HepG2 (cell line): ENCODE measurements around the gene MPIG6B. TPM values are rescaled to one million over a fixed set of nuclear protein-coding genes. Genes with fewer than 3 reads are reported as not detected.

ENCODE experiments used
- ARID4A ChIP-seq: sonication (generic); formaldehyde crosslinking; IDR thresholded peaks from 2 replicates; pipeline ENCODE4 v1.5.0; 2020; ENCODE audit warnings: mild to moderate bottlenecking, missing genetic modification reagents, borderline replicate concordance
- FOSL2 ChIP-seq: sonication (generic); formaldehyde crosslinking; IDR thresholded peaks from 2 replicates; pipeline ENCODE4 v1.4.0; 2020; ENCODE audit warnings: missing genetic modification reagents
- FOXP1 ChIP-seq, 2 experiments: fragments of 450-650 bp in 1 of 2; IDR thresholded peaks; 2 replicates each; pipeline ENCODE4 v1.6.1; 2017 to 2018; ENCODE audit warnings: antibody characterized with exemption in 1 of 2
- HDAC1 ChIP-seq: sonication (generic); formaldehyde crosslinking; IDR thresholded peaks from 2 replicates; pipeline ENCODE4 v1.5.1; 2020; ENCODE audit warnings: mild to moderate bottlenecking, missing genetic modification reagents
- IRF2 ChIP-seq: IDR thresholded peaks from 2 replicates; pipeline ENCODE4 v1.6.1; 2018; ENCODE audit warnings: missing genetic modification reagents, missing compliant biosample characterization
- KAT2B ChIP-seq: fragments of 150-350 bp; IDR thresholded peaks from 2 replicates; pipeline ENCODE4 v1.6.1; 2014; ENCODE audit warnings: low read depth, low read length, borderline replicate concordance
- MATR3 ChIP-seq: sonication (generic); formaldehyde crosslinking; IDR thresholded peaks from 2 replicates; pipeline ENCODE4 v1.4.0; 2020; ENCODE audit warnings: missing genetic modification reagents
- MAX ChIP-seq: IDR thresholded peaks from 2 replicates; pipeline ENCODE4 v1.6.1; 2012; ENCODE audit warnings: inconsistent platforms
- NFATC3 ChIP-seq: sonication (generic); formaldehyde crosslinking; IDR thresholded peaks from 2 replicates; pipeline ENCODE4 v1.5.1; 2020; ENCODE audit warnings: mild to moderate bottlenecking, missing genetic modification reagents
- NR1H2 ChIP-seq: sonication (generic); formaldehyde crosslinking; IDR thresholded peaks from 2 replicates; pipeline ENCODE4 v1.8.1; 2022; ENCODE audit warnings: low read depth, missing genetic modification reagents, borderline replicate concordance
- PAX8 ChIP-seq: sonication (generic); formaldehyde crosslinking; IDR thresholded peaks from 2 replicates; pipeline ENCODE4 v1.8.0; 2022; ENCODE audit warnings: mild to moderate bottlenecking, missing genetic modification reagents, borderline replicate concordance
- PTBP1 ChIP-seq: fragments of 200-400 bp; formaldehyde crosslinking; IDR thresholded peaks from 2 replicates; pipeline ENCODE4 v1.6.1; 2018; ENCODE audit warnings: low read length, low read depth; ENCODE audit not compliant: poor library complexity, severe bottlenecking
- RFXANK ChIP-seq: IDR thresholded peaks from 2 replicates; pipeline ENCODE4 v1.6.1; 2016
- RFXAP ChIP-seq: sonication (generic); formaldehyde crosslinking; IDR thresholded peaks from 2 replicates; pipeline ENCODE4 v1.4.0; 2020; ENCODE audit warnings: missing genetic modification reagents, borderline replicate concordance
- SALL1 ChIP-seq: sonication (generic); formaldehyde crosslinking; IDR thresholded peaks from 2 replicates; pipeline ENCODE4 v1.8.0; 2022; ENCODE audit warnings: mild to moderate bottlenecking, missing genetic modification reagents
- SNAI1 ChIP-seq: sonication (generic); formaldehyde crosslinking; IDR thresholded peaks from 2 replicates; pipeline ENCODE4 v1.5.0; 2020; ENCODE audit warnings: mild to moderate bottlenecking, missing genetic modification reagents, borderline replicate concordance
- SRY ChIP-seq: sonication (generic); formaldehyde crosslinking; IDR thresholded peaks from 2 replicates; pipeline ENCODE4 v1.8.0; 2022; ENCODE audit warnings: mild to moderate bottlenecking, missing genetic modification reagents
- TFDP2 ChIP-seq: sonication (generic); formaldehyde crosslinking; IDR thresholded peaks from 2 replicates; pipeline ENCODE4 v1.4.0; 2020; ENCODE audit warnings: missing genetic modification reagents
- ZBTB3 ChIP-seq: sonication (generic); formaldehyde crosslinking; IDR thresholded peaks from 2 replicates; pipeline ENCODE4 v1.4.0; 2020; ENCODE audit warnings: low read depth, mild to moderate bottlenecking, moderate library complexity, missing genetic modification reagents, borderline replicate concordance
- ZMYM4 ChIP-seq: sonication (generic); formaldehyde crosslinking; IDR thresholded peaks from 2 replicates; pipeline ENCODE4 v1.8.1; 2023; ENCODE audit warnings: mild to moderate bottlenecking, missing genetic modification reagents
- ZNF136 ChIP-seq: sonication (generic); formaldehyde crosslinking; IDR thresholded peaks from 2 replicates; pipeline ENCODE4 v1.8.1; 2022; ENCODE audit warnings: low read depth, mild to moderate bottlenecking, moderate library complexity, missing genetic modification reagents
- ZNF24 ChIP-seq: fragments of 450-650 bp; IDR thresholded peaks from 2 replicates; pipeline ENCODE4 v1.6.1; 2017; ENCODE audit warnings: antibody characterized with exemption, mild to moderate bottlenecking
- ZNF510 ChIP-seq: sonication (generic); formaldehyde crosslinking; IDR thresholded peaks from 2 replicates; pipeline ENCODE4 v1.4.0; 2020; ENCODE audit warnings: low read depth, mild to moderate bottlenecking, missing genetic modification reagents
- ZNF556 ChIP-seq: sonication (generic); formaldehyde crosslinking; IDR thresholded peaks from 2 replicates; pipeline ENCODE4 v1.4.0; 2020; ENCODE audit warnings: mild to moderate bottlenecking, missing genetic modification reagents, borderline replicate concordance
- ZNF615 ChIP-seq: sonication (generic); formaldehyde crosslinking; IDR thresholded peaks from 2 replicates; pipeline ENCODE4 v1.5.0; 2020; ENCODE audit warnings: mild to moderate bottlenecking, missing genetic modification reagents, borderline replicate concordance
- ZNF788 ChIP-seq: sonication (generic); formaldehyde crosslinking; IDR thresholded peaks from 2 replicates; pipeline ENCODE4 v1.5.0; 2020; ENCODE audit warnings: mild to moderate bottlenecking, missing genetic modification reagents, borderline replicate concordance
- polyA plus RNA-seq, 8 experiments: library from polyadenylated mRNA; depleted of rRNA in 3 of 8; stranded (reverse) in 7 of 8; unstranded in 1 of 8; fragments of >200 nt; fragmentation: Illumina TruSeq in 4 of 8; extraction: Trizol in 4 of 8; gene quantifications; 2 replicates each; pipeline versions ENCODE4 v1.2.1 to v1.2.3, GENCODE V29; 2011 to 2016; ENCODE audit warnings: low read depth in 4 of 8, missing spikeins in 1 of 8, mixed read lengths in 1 of 8; ENCODE audit not compliant: insufficient read depth in 1 of 8
- total RNA-seq, 5 experiments: library from RNA; depleted of rRNA; stranded (reverse); fragments of >200 nt; fragmentation: Illumina TruSeq; extraction: Trizol; gene quantifications; 2 replicates each; pipeline ENCODE4 v1.2.3, GENCODE V29; 2016; ENCODE audit warnings: low read depth in 1 of 5

The MPIG6B gene
- total and polyA plus RNA-seq, 2 of the 13 experiments (the other 11 are each of a cell fraction or from before 2014, with no cell fraction given) = not detected

- TF ChIP-seq NR1H2 (CRISPR knock-in tag) (0 out of 2 replicates have a peak, but pooled peaks have one; percentile 94), HDAC1 (CRISPR knock-in tag) (peak; percentile 94), PAX8 (CRISPR knock-in tag) (peak; percentile 98; the same call in 1 of the 2 replicates), FOSL2 (CRISPR knock-in tag) (peak; percentile 39), RFXAP (CRISPR knock-in tag) (peak; percentile 98), ZBTB3 (CRISPR knock-in tag) (peak; percentile 82; the same call in 1 of the 2 replicates), MAX (no peak), KAT2B (no peak), ZNF788 (CRISPR knock-in tag) (no peak; the same call in 1 of the 2 replicates), ZNF615 (CRISPR knock-in tag) (peak; percentile 33), SRY (CRISPR knock-in tag) (peak; percentile 96), NFATC3 (CRISPR knock-in tag) (peak; percentile 90), MATR3 (CRISPR knock-in tag) (no peak), IRF2 (no peak; the same call in 1 of the 2 replicates), RFXANK (peak; percentile 76; the same call in 1 of the 2 replicates), SALL1 (peak; percentile 97), TFDP2 (peak; percentile 100), ZNF24 (no peak), ZMYM4 (CRISPR knock-in tag) (peak; percentile 96), ZNF556 (CRISPR knock-in tag) (peak; percentile 90), ARID4A (peak; percentile 94), ZNF510 (CRISPR knock-in tag) (peak; percentile 98), ZNF136 (CRISPR knock-in tag) (peak; percentile 95; the same call in 1 of the 2 replicates), PTBP1 (no peak), FOXP1 (IDR thresholded peaks at IDR 0.05) (no peak), FOXP1 (CRISPR knock-in tag; IDR thresholded peaks at IDR 0.05) (no peak), SNAI1 (peak; percentile 99)
Observed at GRCh38 chr6:31739639-31740396, 16.6 kb downstream of the MPIG6B start, which contains the start of gene MSH5 (continued).
